ENCODE data around the gene LGMN. TPM values are rescaled to one million over a fixed set of nuclear protein-coding genes. Genes with fewer than 3 reads are reported as not detected.
A peak's percentile ranks its signal among the peaks of the same experiment; 100 is the strongest.

LGMN gene
- total and polyA plus RNA-seq, 11 donors: 78.8 to 327 (median 108) TPM

DNA sequence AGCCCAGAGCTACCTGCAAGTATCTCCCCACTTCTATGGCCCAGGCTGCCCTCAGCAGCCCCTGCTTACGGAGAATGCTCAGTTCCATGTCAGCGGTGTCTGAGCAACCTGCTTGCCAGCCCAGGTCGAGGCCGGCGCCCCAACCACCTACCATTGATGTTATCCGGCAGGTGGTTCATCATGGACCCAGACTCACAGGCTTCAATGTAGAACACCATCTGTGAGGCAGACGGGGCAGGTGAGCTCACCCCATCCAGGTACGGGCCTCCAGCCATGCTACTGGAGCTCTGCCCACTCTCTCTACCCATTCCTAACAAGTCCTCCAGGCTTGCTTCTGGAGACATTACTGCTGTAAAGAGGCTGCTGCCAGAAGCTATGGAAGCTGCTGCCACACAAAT, 35.8 kb downstream of the LGMN start:
- H3K36me3 ChIP-seq: peaks cover 0 to 91% (median 67%) of the 10 kb centered on the region in 9 donors
- H3K9me3 ChIP-seq: no peaks in the 10 kb centered on the region
- H3K27me3 ChIP-seq: no peaks in the 10 kb centered on the region
- no peak overlapping the region for H3K27ac ChIP-seq
- peak in 1 of 4 donors; percentile 20 for ATAC-seq
- no peak for TF ChIP-seq POLR2A (IDR thresholded peaks at IDR 0.05)
- TF ChIP-seq, protein P1, sequence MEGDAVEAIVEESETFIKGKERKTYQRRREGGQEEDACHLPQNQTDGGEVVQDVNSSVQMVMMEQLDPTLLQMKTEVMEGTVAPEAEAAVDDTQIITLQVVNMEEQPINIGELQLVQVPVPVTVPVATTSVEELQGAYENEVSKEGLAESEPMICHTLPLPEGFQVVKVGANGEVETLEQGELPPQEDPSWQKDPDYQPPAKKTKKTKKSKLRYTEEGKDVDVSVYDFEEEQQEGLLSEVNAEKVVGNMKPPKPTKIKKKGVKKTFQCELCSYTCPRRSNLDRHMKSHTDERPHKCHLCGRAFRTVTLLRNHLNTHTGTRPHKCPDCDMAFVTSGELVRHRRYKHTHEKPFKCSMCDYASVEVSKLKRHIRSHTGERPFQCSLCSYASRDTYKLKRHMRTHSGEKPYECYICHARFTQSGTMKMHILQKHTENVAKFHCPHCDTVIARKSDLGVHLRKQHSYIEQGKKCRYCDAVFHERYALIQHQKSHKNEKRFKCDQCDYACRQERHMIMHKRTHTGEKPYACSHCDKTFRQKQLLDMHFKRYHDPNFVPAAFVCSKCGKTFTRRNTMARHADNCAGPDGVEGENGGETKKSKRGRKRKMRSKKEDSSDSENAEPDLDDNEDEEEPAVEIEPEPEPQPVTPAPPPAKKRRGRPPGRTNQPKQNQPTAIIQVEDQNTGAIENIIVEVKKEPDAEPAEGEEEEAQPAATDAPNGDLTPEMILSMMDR (IDR thresholded peaks at IDR 0.05): no peak
- intact Hi-C loops (cut with DNase I): loop anchor here in 1 of 10 donors (5.0 kb wide), 1 partner anchor 75 kb away; no protein-coding TSS in a partner anchor
- no peak for DNase-seq
- peaks cover 0 to 6% (median 0%) of the 10 kb centered on the region in 12 donors for H3K4me1 ChIP-seq
- 89 to 100% (median 98%) methylated on average over 5 to 8 of the region's 8 CpGs for WGBS, 4 donors
- H3K4me3 ChIP-seq: no peak overlapping the region

DNA sequence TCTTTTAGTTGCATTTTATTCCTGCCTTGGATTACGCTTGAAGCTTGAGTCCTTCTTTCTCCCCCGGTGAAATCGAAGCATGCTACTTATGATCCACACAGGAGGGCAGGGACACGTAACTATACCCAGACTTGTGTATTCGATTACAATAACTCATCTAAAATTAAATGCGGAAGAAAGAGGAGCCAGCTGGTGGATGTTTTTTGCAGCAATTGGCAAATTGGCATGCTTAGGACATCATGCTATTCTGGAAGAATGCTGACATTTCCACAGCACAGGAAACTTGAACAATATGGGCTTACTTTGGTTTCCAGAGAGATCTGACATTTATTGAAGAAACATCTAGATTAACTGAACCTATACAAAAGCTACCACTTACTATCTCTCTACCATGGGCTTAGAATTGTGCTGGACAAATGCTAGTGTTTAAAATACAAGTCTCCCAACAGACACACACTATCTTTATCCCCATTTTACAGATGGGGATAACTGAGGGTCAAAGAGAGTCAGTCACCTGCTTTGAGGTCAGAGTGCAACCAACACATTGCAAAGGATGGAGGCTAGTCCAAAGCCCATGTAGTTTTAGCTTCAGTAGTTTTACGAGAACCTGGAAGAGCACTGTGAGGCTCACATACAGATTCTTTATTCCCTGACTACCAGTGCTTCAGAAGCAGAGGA, 36.3 kb downstream of the LGMN start:
- no peak for ATAC-seq
- no peak for DNase-seq
- Histone ChIP-seq H3K4me3 (no peak overlapping the region), H3K27ac (no peak overlapping the region), H3K36me3 (peaks cover 0 to 90% (median 72%) of the 10 kb centered on the region in 9 donors), H3K27me3 (no peaks in the 10 kb centered on the region), H3K4me1 (peaks cover 0 to 2% (median 0%) of the 10 kb centered on the region in 12 donors), H3K9me3 (no peaks in the 10 kb centered on the region)
- TF ChIP-seq, protein P1 (IDR thresholded peaks at IDR 0.05): no peak
- no peak for TF ChIP-seq POLR2A (IDR thresholded peaks at IDR 0.05)
- WGBS, 4 donors: 90 to 96% (median 95%) methylated on average over 7 of the region's 7 CpGs
- intact Hi-C loops (cut with DNase I): loop anchor here in 1 of 10 donors (5.0 kb wide), 1 partner anchor 75 kb away; no protein-coding TSS in a partner anchor

DNA sequence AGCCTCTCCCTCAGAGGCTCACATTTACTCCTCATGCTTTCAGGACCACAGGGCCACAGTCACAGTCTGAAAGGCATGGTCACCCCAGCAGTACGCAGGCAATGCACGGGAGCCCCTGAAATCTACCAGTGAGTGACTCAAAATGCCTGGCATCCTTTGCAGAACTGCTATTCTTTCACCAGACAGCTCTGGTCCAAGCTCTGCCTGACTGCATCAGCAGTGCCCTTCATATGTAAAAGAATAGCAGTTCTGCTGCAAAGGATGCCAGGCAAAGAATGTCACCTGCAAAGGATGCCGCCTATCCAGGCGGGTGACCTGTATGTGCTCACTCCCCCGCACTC, 38.5 kb downstream of the LGMN start:
- no peaks in the 10 kb centered on the region for H3K27me3 ChIP-seq
- intact Hi-C loops (cut with DNase I): loop anchor here in 1 of 10 donors (5.0 kb wide), 1 partner anchor 77 kb away; no protein-coding TSS in a partner anchor
- DNase-seq: no peak
- no peak for ATAC-seq
- peaks cover 0 to 90% (median 75%) of the 10 kb centered on the region in 9 donors for H3K36me3 ChIP-seq
- TF ChIP-seq POLR2A (IDR thresholded peaks at IDR 0.05): no peak
- TF ChIP-seq, protein P1 (IDR thresholded peaks at IDR 0.05): no peak
- H3K4me1 ChIP-seq: peaks cover 0 to 9% (median 0%) of the 10 kb centered on the region in 12 donors
- WGBS, 4 donors: 94 to 100% (median 97%) methylated on average over 5 of the region's 5 CpGs
- H3K27ac ChIP-seq: no peak overlapping the region
- no peak overlapping the region for H3K4me3 ChIP-seq
- H3K9me3 ChIP-seq: no peaks in the 10 kb centered on the region

DNA sequence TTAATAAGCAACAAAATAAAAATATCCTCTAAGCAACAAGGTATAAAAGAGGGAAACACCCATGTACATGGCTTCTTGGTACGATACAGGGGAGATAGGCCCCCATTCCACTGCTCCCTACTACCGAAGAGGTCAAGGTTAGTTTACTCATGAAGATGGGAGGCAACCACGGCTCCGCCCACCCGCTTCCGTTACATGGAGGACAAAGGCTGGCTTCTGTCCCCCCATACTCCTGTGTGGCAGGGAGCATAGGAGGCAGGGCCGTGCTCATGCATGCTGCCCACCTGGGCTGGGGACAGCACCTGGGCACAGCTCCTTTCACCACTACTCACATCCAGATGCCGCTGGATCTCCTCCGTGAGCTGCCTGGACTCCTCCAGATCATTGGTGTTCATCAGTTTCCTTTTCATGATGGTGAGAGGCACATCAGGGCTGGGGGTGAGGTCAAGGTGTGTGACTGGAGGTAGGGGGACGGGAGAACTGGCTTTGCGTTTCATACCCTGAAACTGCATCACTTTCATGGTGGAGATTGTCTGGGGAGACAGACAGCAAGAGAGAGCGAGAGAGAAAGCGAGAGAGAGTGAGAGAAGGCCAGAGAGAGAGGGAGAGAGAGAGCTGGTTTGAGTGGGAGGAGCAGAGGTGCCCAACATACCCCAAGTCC, 39.0 kb downstream of the LGMN start:
- Histone ChIP-seq H3K36me3 (peaks cover 0 to 93% (median 78%) of the 10 kb centered on the region in 9 donors), H3K4me1 (peaks cover 0 to 14% (median 0%) of the 10 kb centered on the region in 12 donors), H3K4me3 (no peak overlapping the region), H3K27me3 (no peaks in the 10 kb centered on the region), H3K9me3 (no peaks in the 10 kb centered on the region), H3K27ac (no peak overlapping the region)
- WGBS, 4 donors: 84 to 94% (median 91%) methylated on average over 13 of the region's 13 CpGs
- intact Hi-C loops (cut with DNase I): loop anchor here in 1 of 10 donors (2.0 kb wide), 1 partner anchor 27 kb away; no protein-coding TSS in a partner anchor
- TF ChIP-seq POLR2A (IDR thresholded peaks at IDR 0.05): no peak
- TF ChIP-seq, protein P1 (IDR thresholded peaks at IDR 0.05): no peak
- ATAC-seq: no peak
- DNase-seq: no peak
